ENCODE measurements around the gene STIM2.

STIM2 gene

GRCh38 chr4:26837993-26838842 is 22.4 kb upstream of the STIM2 start:
- no peak for DNase-seq

- DNase-seq = no peak
Measured at GRCh38 chr4:26839016-26839415, 21.6 kb upstream of the STIM2 start.

- no peak for DNase-seq
Measured at GRCh38 chr4:26839534-26839951, 21.1 kb upstream of the STIM2 start.

GRCh38 chr4:26840786-26841185 is 19.9 kb upstream of the STIM2 start:
- no peak for DNase-seq

GRCh38 chr4:26842911-26843310 is 17.7 kb upstream of the STIM2 start:
- DNase-seq = no peak

- DNase-seq = no peak
Measured at GRCh38 chr4:26850528-26850927, 10.1 kb upstream of the STIM2 start.

- DNase-seq = no peak
Measured at GRCh38 chr4:26851129-26851528, 9.5 kb upstream of the STIM2 start.

GRCh38 chr4:26854701-26855100 is 5.9 kb upstream of the STIM2 start:
- no peak for DNase-seq

- no peak for DNase-seq
Measured at GRCh38 chr4:26856906-26857277, 3.7 kb upstream of the STIM2 start.

GRCh38 chr4:26857278-26858034 is 3.2 kb upstream of the STIM2 start:
- DNase-seq = peak; percentile 29

GRCh38 chr4:26858035-26858918 is 2.4 kb upstream of the STIM2 start:
- DNase-seq = no peak

GRCh38 chr4:26858947-26859401 is 1.7 kb upstream of the STIM2 start:
- DNase-seq = no peak

- no peak for DNase-seq
Measured at GRCh38 chr4:26859762-26860156, 882 bp upstream of the STIM2 start.

- DNase-seq = no peak
Measured at GRCh38 chr4:26860922-26861433, 337 bp downstream of the STIM2 start.

GRCh38 chr4:26861434-26862186 is 969 bp downstream of the STIM2 start:
- DNase-seq = no peak

- DNase-seq = no peak
Measured at GRCh38 chr4:26862381-26862915, 1.8 kb downstream of the STIM2 start.

GRCh38 chr4:26863512-26863911 is 2.9 kb downstream of the STIM2 start:
- DNase-seq = no peak

- no peak for DNase-seq
Measured at GRCh38 chr4:26864899-26865298, 4.3 kb downstream of the STIM2 start.

GRCh38 chr4:26866203-26866602 is 5.6 kb downstream of the STIM2 start:
- DNase-seq = no peak

GRCh38 chr4:26866781-26867180 is 6.1 kb downstream of the STIM2 start:
- no peak for DNase-seq

GRCh38 chr4:26867914-26868684 is 7.5 kb downstream of the STIM2 start:
- DNase-seq = no peak

Measured in SIG-M5 (cell line).